HL-60 (cell line): ENCODE measurements around the gene PTPRK.

Experiments used
- DNase-seq, 2 experiments: peaks; one replicate each; pipeline ENCODE4 v3.0.0-alpha.2; 2010 to 2020; ENCODE audit warnings: low read depth in 1 of 2, low spot score in 1 of 2
- H3K27ac ChIP-seq: fragments of 250-450 bp; sonication (Bioruptor Pico); replicated peaks from 2 replicates; pipeline ENCODE4 v1.5.1; 2020; ENCODE audit warnings: mild to moderate bottlenecking, moderate library complexity
- H3K27me3 ChIP-seq: fragments of 250-450 bp; sonication (Bioruptor Pico); 2 replicates; pipeline ENCODE4 v1.5.1; 2021; ENCODE audit warnings: mild to moderate bottlenecking, moderate library complexity; ENCODE audit not compliant: insufficient read depth, poor library complexity, severe bottlenecking
- H3K4me3 ChIP-seq: replicated peaks from 2 replicates; pipeline ENCODE4 v1.5.1; 2011; ENCODE audit warnings: mild to moderate bottlenecking, control low read depth, low read length; ENCODE audit not compliant: insufficient read depth
- CTCF ChIP-seq: IDR thresholded peaks from one replicate; pipeline ENCODE4 v1.5.1; 2011; ENCODE audit warnings: low read length, control low read depth, inconsistent platforms; ENCODE audit not compliant: insufficient read depth
- GABPA ChIP-seq: IDR thresholded peaks from 2 replicates; pipeline ENCODE4 v1.6.1; 2012; ENCODE audit warnings: low read depth
- POLR2AphosphoS5 ChIP-seq: IDR thresholded peaks from 2 replicates; pipeline ENCODE4 v1.6.1; 2012; ENCODE audit warnings: low read depth
- REST ChIP-seq: IDR thresholded peaks from 2 replicates; pipeline ENCODE4 v1.6.1; 2012; ENCODE audit warnings: low read depth; ENCODE audit not compliant: insufficient replicate concordance
- SPI1 ChIP-seq: IDR thresholded peaks from 2 replicates; pipeline ENCODE4 v1.6.1; 2012; ENCODE audit warnings: low read depth, mild to moderate bottlenecking, borderline replicate concordance

The PTPRK gene

GRCh38 chr6:127976796-127977195 is 543.6 kb downstream of the PTPRK start:
- H3K4me3 ChIP-seq = no peak overlapping the region
- H3K27me3 ChIP-seq = no peaks in the 10 kb centered on the region
- H3K27ac ChIP-seq = no peak overlapping the region
- no peak for DNase-seq
- TF ChIP-seq REST = no peak
- TF ChIP-seq SPI1 = no peak
- TF ChIP-seq CTCF = no peak
- TF ChIP-seq GABPA = no peak
- TF ChIP-seq POLR2AphosphoS5 = no peak

GRCh38 chr6:127976111-127976510 is 544.3 kb downstream of the PTPRK start:
- Histone ChIP-seq H3K27ac (no peak overlapping the region), H3K27me3 (no peaks in the 10 kb centered on the region), H3K4me3 (no peak overlapping the region)
- no peak for DNase-seq
- TF ChIP-seq SPI1 (no peak), REST (no peak), POLR2AphosphoS5 (no peak), CTCF (no peak), GABPA (no peak)

- DNase-seq = no peak
- Histone ChIP-seq H3K27ac (no peak overlapping the region), H3K4me3 (no peak overlapping the region), H3K27me3 (no peaks in the 10 kb centered on the region)
- TF ChIP-seq CTCF (no peak), POLR2AphosphoS5 (no peak), GABPA (no peak), REST (no peak), SPI1 (no peak)
These were observed 547.6 kb downstream of the PTPRK start for GRCh38 chr6:127972815-127973214.
